ENCODE results near the gene ARHGAP22. TPM values are rescaled to one million over a fixed set of nuclear protein-coding genes. Genes with fewer than 3 reads are reported as not detected.

ARHGAP22 gene
- total and polyA plus RNA-seq, 11 donors, result 1.1 to 9.5 (median 2.8) TPM

DNA sequence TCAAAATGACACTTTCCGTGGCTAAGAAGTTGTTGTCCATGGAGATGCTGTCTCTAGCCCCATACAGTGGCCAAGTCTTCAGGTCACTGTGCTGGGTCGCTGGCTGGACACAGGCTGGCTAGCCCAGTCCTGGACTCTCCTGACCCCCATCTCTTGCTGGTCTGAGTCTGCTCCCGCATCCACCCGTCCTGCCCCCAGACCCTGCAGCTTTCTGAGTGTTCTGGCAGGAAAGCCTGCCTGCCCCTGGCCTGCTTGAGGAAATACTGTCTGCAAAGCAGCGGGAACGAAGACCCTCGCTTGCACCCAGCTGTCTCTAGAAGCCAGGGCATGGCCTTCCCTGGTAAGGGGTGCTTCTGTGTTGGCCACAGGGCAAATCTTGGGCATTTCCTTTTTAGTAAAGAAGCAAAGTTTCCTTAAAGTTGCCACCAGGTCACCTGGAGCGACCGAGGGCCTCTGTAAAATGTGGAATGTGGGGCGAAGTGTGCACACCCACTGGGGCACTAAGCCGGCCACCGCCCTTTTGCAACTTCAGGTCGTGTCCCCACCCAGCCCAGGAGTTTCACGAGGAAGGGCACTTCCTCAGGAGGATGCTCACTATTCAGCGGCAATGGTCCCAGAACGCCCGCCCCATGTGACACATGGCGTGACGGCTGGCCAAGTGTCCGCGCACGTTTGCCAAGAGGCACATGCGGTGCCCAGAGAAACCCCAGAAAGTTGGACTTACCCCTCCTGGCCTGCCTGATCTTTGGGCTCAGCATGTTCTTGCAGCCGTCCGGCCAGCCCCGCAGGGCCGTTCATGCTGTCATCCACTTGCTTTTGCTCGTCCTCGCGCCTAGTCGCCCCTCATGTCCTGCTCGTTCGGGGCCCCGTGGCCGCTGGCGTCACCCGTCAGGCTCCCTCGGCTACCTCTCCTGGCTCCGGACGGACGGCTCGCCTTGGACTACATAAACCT lies 558 bp downstream of the ARHGAP22 start:
- Histone ChIP-seq H3K36me3 (no peaks in the 10 kb centered on the region), H3K4me3 (peak overlapping the region; percentile 13 to 74 (median 54)), H3K27me3 (peaks cover 0 to 14% (median 0%) of the 10 kb centered on the region in 9 donors), H3K4me1 (peaks cover 0 to 58% (median 14%) of the 10 kb centered on the region in 12 donors), H3K9me3 (no peaks in the 10 kb centered on the region), H3K27ac (peak overlapping the region in 9 of 12 donors; percentile 31 to 66 (median 54))
- ATAC-seq, result peak in 2 of 4 donors; percentile 27 to 33
- DNase-seq, result peak in 4 of 5 donors; percentile 16 to 77 (median 56)
- 20 to 31% (median 23%) methylated on average over 23 to 42 of the region's 42 CpGs for WGBS, 4 donors
- intact Hi-C loops (cut with DNase I), result no loop called here
- TF ChIP-seq POLR2A (IDR thresholded peaks at IDR 0.05) (no peak), CTCF (IDR thresholded peaks at IDR 0.05) (no peak)

GRCh38 chr10:48603421-48604038 lies 1.3 kb downstream of the ARHGAP22 start:
- intact Hi-C loops (cut with DNase I), result no loop called here
- H3K27me3 ChIP-seq, result peaks cover 0 to 14% (median 0%) of the 10 kb centered on the region in 9 donors
- H3K9me3 ChIP-seq, result no peaks in the 10 kb centered on the region
- H3K27ac ChIP-seq, result peak overlapping the region in 5 of 12 donors; percentile 33 to 66 (median 59)
- ATAC-seq (no peak), DNase-seq (peak in 1 of 5 donors; percentile 13)
- H3K4me3 ChIP-seq, result peak overlapping the region in 11 of 12 donors; percentile 6 to 74 (median 54)
- no peaks in the 10 kb centered on the region for H3K36me3 ChIP-seq
- no peak for TF ChIP-seq POLR2A (IDR thresholded peaks at IDR 0.05)
- no peak for TF ChIP-seq CTCF (IDR thresholded peaks at IDR 0.05)
- 79 to 84% (median 82%) methylated on average over 2 to 4 of the region's 4 CpGs for WGBS, 4 donors
- peaks cover 0 to 58% (median 14%) of the 10 kb centered on the region in 12 donors for H3K4me1 ChIP-seq

DNA sequence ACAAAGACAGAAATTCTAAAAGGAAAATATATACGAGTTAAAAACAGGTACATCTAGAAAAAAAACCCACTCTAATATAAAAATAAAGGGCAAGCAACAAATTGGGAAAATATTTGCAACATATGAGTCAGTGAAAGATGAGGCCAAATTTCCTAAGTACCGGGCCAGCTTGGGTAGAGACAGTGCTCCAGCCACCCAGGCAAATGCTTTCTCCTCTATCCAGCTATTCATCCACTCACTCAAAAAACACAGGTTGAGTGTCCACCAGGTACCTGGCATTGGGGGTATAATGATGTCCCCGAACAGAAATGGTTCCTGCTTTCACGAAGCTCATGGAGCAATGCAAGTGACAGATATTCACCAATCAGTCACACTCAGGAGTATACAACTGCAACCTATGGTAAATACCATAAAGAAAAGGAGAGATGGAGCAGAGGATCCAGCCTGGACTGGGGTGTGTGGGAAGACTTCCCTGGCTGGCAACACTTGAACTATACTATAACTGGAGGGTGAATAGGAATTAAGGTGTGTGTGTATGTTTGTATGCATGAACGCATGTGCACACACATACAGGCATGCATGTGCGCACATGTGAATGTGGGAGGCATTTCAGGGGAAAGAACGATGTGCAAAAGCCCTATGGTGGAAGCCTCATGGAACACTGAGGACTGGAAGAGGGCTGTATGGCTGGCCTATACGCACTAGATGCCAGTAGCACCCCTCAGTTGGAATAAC lies 2.3 kb downstream of the ARHGAP22 start:
- Histone ChIP-seq H3K4me1 (peaks cover 0 to 52% (median 14%) of the 10 kb centered on the region in 12 donors), H3K27ac (no peak overlapping the region), H3K27me3 (peaks cover 0 to 14% (median 0%) of the 10 kb centered on the region in 9 donors), H3K4me3 (peak overlapping the region in 4 of 12 donors; percentile 10 to 74 (median 66)), H3K9me3 (no peaks in the 10 kb centered on the region), H3K36me3 (no peaks in the 10 kb centered on the region)
- DNase-seq (no peak), ATAC-seq (no peak)
- 88 to 93% (median 90%) methylated on average over 8 of the region's 8 CpGs for WGBS, 4 donors
- no peak for TF ChIP-seq CTCF (IDR thresholded peaks at IDR 0.05)
- TF ChIP-seq POLR2A (IDR thresholded peaks at IDR 0.05), result no peak
- intact Hi-C loops (cut with DNase I), result no loop called here

Data from heart left ventricle (tissue), 16 donors.